Measurements from ENCODE around the gene CEP295NL. TPM values are rescaled to one million over a fixed set of nuclear protein-coding genes. Genes with fewer than 3 reads are reported as not detected.
"Not testable (repeated sequence)": the region's sequence is repeated elsewhere in the genome, so short reads cannot be mapped to it uniquely, and the experiment has no call there.

CEP295NL gene
- total RNA-seq, 1 donor from 2014 or later, result not detected

- no peaks in the 10 kb centered on the region for H3K36me3 Mint-ChIP-seq (ENCODE audit: low read depth)
- no peaks in the 10 kb centered on the region for H3K9me3 Mint-ChIP-seq
- H3K27ac Mint-ChIP-seq, result no peak overlapping the region
- DNase-seq (ENCODE audit: low spot score), result no peak
- intact Hi-C loops (cut with micrococcal nuclease), result no loop called here
- H3K27me3 Mint-ChIP-seq (ENCODE audit: insufficient read depth), result peaks cover 3% of the 10 kb centered on the region
- H3K4me3 Mint-ChIP-seq, result no peak overlapping the region
- H3K4me1 Mint-ChIP-seq (ENCODE audit: low read depth), result no peaks in the 10 kb centered on the region
Measured at GRCh38 chr17:78910497-78911284, 7.7 kb upstream of the CEP295NL start.

- no peak overlapping the region for H3K4me3 Mint-ChIP-seq
- no peaks in the 10 kb centered on the region for H3K36me3 Mint-ChIP-seq (ENCODE audit: low read depth)
- H3K27ac Mint-ChIP-seq, result no peak overlapping the region
- H3K27me3 Mint-ChIP-seq (ENCODE audit: insufficient read depth), result peaks cover 5% of the 10 kb centered on the region
- no peaks in the 10 kb centered on the region for H3K9me3 Mint-ChIP-seq
- peaks cover 5% of the 10 kb centered on the region for H3K4me1 Mint-ChIP-seq (ENCODE audit: low read depth)
- intact Hi-C loops (cut with micrococcal nuclease), result no loop called here
- no peak for DNase-seq (ENCODE audit: low spot score)
Measured at GRCh38 chr17:78908426-78908825, 5.4 kb upstream of the CEP295NL start.

- no peak for DNase-seq (ENCODE audit: low spot score)
- Mint-ChIP-seq H3K36me3 (ENCODE audit: low read depth) (no peaks in the 10 kb centered on the region), H3K27ac (no peak overlapping the region), H3K9me3 (no peaks in the 10 kb centered on the region), H3K4me1 (ENCODE audit: low read depth) (peaks cover 13% of the 10 kb centered on the region), H3K27me3 (ENCODE audit: insufficient read depth) (peaks cover 5% of the 10 kb centered on the region), H3K4me3 (no peak overlapping the region)
- intact Hi-C loops (cut with micrococcal nuclease), result no loop called here
Measured at GRCh38 chr17:78905541-78905940, 2.5 kb upstream of the CEP295NL start.

GRCh38 chr17:78905116-78905515, 2.1 kb upstream of the CEP295NL start:
- DNase-seq (ENCODE audit: low spot score), result no peak
- Mint-ChIP-seq H3K27me3 (ENCODE audit: insufficient read depth) (peaks cover 5% of the 10 kb centered on the region), H3K4me1 (ENCODE audit: low read depth) (peaks cover 13% of the 10 kb centered on the region), H3K36me3 (ENCODE audit: low read depth) (no peaks in the 10 kb centered on the region), H3K9me3 (no peaks in the 10 kb centered on the region), H3K27ac (no peak overlapping the region), H3K4me3 (no peak overlapping the region)
- intact Hi-C loops (cut with micrococcal nuclease), result no loop called here

DNA sequence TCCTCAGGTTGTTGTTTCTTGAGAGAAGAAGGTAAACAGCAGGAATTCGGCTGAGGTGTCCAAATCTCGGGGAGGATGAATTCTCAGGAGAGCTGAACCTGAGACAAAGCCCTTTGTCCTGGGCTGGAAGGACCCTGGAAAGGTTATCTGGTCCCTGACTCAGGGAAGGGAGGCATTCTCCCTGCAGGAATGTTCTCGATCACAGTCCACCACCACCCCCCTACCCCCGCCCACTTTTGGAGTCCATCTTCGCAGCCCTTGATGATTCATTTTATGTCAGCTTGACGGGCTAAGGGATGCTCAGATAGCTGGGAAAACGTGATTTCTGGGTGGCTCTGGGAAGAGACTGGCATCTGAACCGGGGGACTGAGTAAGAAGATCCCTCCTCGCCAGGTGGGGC, 1.4 kb upstream of the CEP295NL start:
- H3K4me3 Mint-ChIP-seq, result no peak overlapping the region
- peaks cover 13% of the 10 kb centered on the region for H3K4me1 Mint-ChIP-seq (ENCODE audit: low read depth)
- H3K9me3 Mint-ChIP-seq, result no peaks in the 10 kb centered on the region
- no peak overlapping the region for H3K27ac Mint-ChIP-seq
- intact Hi-C loops (cut with micrococcal nuclease), result no loop called here
- no peak for DNase-seq (ENCODE audit: low spot score)
- no peaks in the 10 kb centered on the region for H3K36me3 Mint-ChIP-seq (ENCODE audit: low read depth)
- peaks cover 5% of the 10 kb centered on the region for H3K27me3 Mint-ChIP-seq (ENCODE audit: insufficient read depth)

- H3K4me3 Mint-ChIP-seq; H3K27ac Mint-ChIP-seq; H3K36me3 Mint-ChIP-seq (ENCODE audit: low read depth); intact Hi-C loops (cut with micrococcal nuclease); DNase-seq (ENCODE audit: low spot score); H3K9me3 Mint-ChIP-seq; H3K27me3 Mint-ChIP-seq (ENCODE audit: insufficient read depth): not testable (repeated sequence)
- peaks cover 13% of the 10 kb centered on the region for H3K4me1 Mint-ChIP-seq (ENCODE audit: low read depth)
Measured at GRCh38 chr17:78902231-78902630, 770 bp downstream of the CEP295NL start.

DNA sequence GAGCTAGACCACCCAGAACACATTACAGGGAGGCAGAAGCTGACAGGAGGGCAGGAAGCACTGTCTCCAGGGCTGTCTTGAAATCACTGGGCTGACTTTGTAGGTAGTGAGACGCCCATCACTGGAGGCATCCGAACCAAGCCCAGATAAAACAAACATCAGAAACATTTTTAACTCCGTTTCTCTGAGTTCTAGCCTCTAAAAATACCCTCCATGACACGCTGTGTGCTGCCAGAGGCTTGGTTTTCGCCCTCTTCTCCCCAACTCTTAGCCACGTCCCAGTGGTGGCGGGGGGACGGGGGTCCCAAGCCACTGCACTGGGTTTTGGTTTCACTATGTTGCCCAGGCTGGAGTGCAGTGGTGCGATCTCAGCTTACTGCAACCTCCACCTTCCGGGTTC, 1.2 kb downstream of the CEP295NL start:
- Mint-ChIP-seq H3K4me1 (ENCODE audit: low read depth) (peaks cover 13% of the 10 kb centered on the region), H3K9me3 (no peaks in the 10 kb centered on the region), H3K27me3 (ENCODE audit: insufficient read depth) (peaks cover 2% of the 10 kb centered on the region), H3K36me3 (ENCODE audit: low read depth) (no peaks in the 10 kb centered on the region), H3K27ac (no peak overlapping the region), H3K4me3 (no peak overlapping the region)
- no peak for DNase-seq (ENCODE audit: low spot score)
- intact Hi-C loops (cut with micrococcal nuclease), result no loop called here

- intact Hi-C loops (cut with micrococcal nuclease), result no loop called here
- Mint-ChIP-seq H3K27me3 (ENCODE audit: insufficient read depth) (peaks cover 2% of the 10 kb centered on the region), H3K4me3 (no peak overlapping the region), H3K27ac (no peak overlapping the region), H3K9me3 (no peaks in the 10 kb centered on the region), H3K4me1 (ENCODE audit: low read depth) (peaks cover 13% of the 10 kb centered on the region), H3K36me3 (ENCODE audit: low read depth) (no peaks in the 10 kb centered on the region)
- DNase-seq (ENCODE audit: low spot score), result no peak
Measured at GRCh38 chr17:78900816-78901215, 2.2 kb downstream of the CEP295NL start.

- Mint-ChIP-seq H3K27me3 (ENCODE audit: insufficient read depth) (peaks cover 2% of the 10 kb centered on the region), H3K27ac (no peak overlapping the region), H3K36me3 (ENCODE audit: low read depth) (no peaks in the 10 kb centered on the region), H3K4me1 (ENCODE audit: low read depth) (peaks cover 13% of the 10 kb centered on the region), H3K9me3 (no peaks in the 10 kb centered on the region), H3K4me3 (no peak overlapping the region)
- intact Hi-C loops (cut with micrococcal nuclease), result no loop called here
- DNase-seq (ENCODE audit: low spot score), result no peak
Measured at GRCh38 chr17:78899361-78900260, 3.4 kb downstream of the CEP295NL start.

DNA sequence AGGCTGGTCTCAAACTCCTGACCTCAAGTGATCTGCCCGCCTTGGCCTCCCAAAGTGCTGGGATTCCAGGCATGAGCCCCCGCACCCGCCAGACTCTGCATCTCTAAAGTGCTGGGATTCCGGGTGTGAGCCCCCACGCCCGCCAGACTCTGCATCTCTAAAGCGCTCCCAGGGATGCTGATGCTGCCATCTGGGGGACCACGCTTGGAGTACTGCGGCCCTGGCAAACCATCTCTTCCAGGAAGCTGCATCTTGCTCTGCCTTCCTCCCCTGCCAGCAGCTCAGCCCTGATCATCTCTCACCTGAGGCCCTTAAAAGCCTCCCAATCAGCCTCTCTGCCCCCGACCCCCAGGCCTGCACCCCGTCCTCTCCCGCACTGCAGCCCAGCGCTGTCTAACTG, 4.1 kb downstream of the CEP295NL start:
- Mint-ChIP-seq H3K27ac (no peak overlapping the region), H3K9me3 (no peaks in the 10 kb centered on the region), H3K36me3 (ENCODE audit: low read depth) (no peaks in the 10 kb centered on the region), H3K4me3 (no peak overlapping the region), H3K27me3 (ENCODE audit: insufficient read depth) (peaks cover 2% of the 10 kb centered on the region), H3K4me1 (ENCODE audit: low read depth) (peaks cover 13% of the 10 kb centered on the region)
- intact Hi-C loops (cut with micrococcal nuclease), result no loop called here
- DNase-seq (ENCODE audit: low spot score), result no peak

GRCh38 chr17:78898075-78898836, 4.7 kb downstream of the CEP295NL start:
- Mint-ChIP-seq H3K4me1 (ENCODE audit: low read depth) (peaks cover 7% of the 10 kb centered on the region), H3K4me3 (no peak overlapping the region), H3K36me3 (ENCODE audit: low read depth) (no peaks in the 10 kb centered on the region), H3K9me3 (no peaks in the 10 kb centered on the region), H3K27ac (no peak overlapping the region), H3K27me3 (ENCODE audit: insufficient read depth) (no peaks in the 10 kb centered on the region)
- DNase-seq (ENCODE audit: low spot score), result no peak
- intact Hi-C loops (cut with micrococcal nuclease), result no loop called here

GRCh38 chr17:78897664-78898047, 5.3 kb downstream of the CEP295NL start:
- H3K27me3 Mint-ChIP-seq (ENCODE audit: insufficient read depth), result no peaks in the 10 kb centered on the region
- H3K36me3 Mint-ChIP-seq (ENCODE audit: low read depth), result no peaks in the 10 kb centered on the region
- peaks cover 1% of the 10 kb centered on the region for H3K4me1 Mint-ChIP-seq (ENCODE audit: low read depth)
- intact Hi-C loops (cut with micrococcal nuclease), result no loop called here
- no peak overlapping the region for H3K4me3 Mint-ChIP-seq
- no peak overlapping the region for H3K27ac Mint-ChIP-seq
- no peak for DNase-seq (ENCODE audit: low spot score)
- no peaks in the 10 kb centered on the region for H3K9me3 Mint-ChIP-seq

Measured in activated T-helper 1 cell treated with anti-CD3 and anti-CD28 coated beads, Interleukin-12 subunit alpha, Interleukin-12 subunit beta, Interleukin-2, Interleukin-4 antibody, amounts not matched to agents 30 ng/mL and 10 ng/mL and 1 ng/mL, durations not matched to agents 14 hours and 24 hours and 36 hours (primary cell).